ENCODE data around the gene TAS2R14.

Gene TAS2R14

GRCh38 chr12:10966314-10966713 is 27.3 kb upstream of the TAS2R14 start:
- no peak overlapping the region for H3K4me3 ChIP-seq (ENCODE audit: low read length)
- TF ChIP-seq CTCF (conservative IDR thresholded peaks at IDR 0.05; ENCODE audit: low read depth, low read length), result no peak
- no peak for DNase-seq (ENCODE audit: low read depth)

GRCh38 chr12:10965476-10965875 is 26.4 kb upstream of the TAS2R14 start:
- no peak for DNase-seq (ENCODE audit: low read depth)
- TF ChIP-seq CTCF (conservative IDR thresholded peaks at IDR 0.05; ENCODE audit: low read depth, low read length), result no peak
- H3K4me3 ChIP-seq (ENCODE audit: low read length), result no peak overlapping the region

- H3K4me3 ChIP-seq (ENCODE audit: low read length), result no peak overlapping the region
- DNase-seq (ENCODE audit: low read depth), result no peak
- no peak for TF ChIP-seq CTCF (conservative IDR thresholded peaks at IDR 0.05; ENCODE audit: low read depth, low read length)
Measured at GRCh38 chr12:10960211-10960610, 21.1 kb upstream of the TAS2R14 start.

DNA sequence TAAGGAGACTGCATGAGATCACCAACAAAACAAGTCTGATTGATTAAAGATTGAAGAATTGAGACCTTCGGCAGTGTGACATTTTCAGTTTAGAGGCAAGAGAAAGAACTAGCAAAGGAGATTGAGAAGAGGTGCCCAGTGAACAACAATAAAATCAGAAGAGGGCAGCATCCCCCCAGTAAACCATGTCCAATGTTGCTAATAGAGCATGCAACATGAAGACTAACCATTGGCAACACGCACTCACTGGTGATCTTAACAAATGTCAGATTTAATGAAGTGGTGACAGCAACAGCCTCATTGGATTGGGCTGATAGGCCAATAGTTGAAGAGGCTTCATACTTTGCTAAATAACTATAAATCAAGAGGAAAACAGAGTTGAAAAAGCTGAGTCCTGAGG is 20.7 kb upstream of the TAS2R14 start:
- no peak for TF ChIP-seq CTCF (conservative IDR thresholded peaks at IDR 0.05; ENCODE audit: low read depth, low read length)

DNA sequence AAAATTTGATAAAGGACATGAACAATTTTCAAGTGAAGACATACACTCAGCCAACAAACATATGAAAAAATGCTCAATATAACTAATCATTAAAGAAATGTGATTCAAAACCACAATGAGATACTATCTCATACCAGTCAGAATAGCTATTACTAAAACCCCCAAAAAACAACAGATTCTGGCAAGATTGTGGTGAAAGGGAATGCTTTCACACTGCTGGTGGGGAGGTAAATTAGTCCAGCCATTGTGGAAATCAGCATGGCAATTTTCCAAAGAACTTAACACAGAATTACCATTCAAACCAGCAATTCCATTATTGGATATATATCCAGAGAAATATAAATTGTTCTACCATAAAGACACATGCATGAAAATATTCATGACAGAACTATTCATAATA is 18.7 kb upstream of the TAS2R14 start:
- no peak for TF ChIP-seq CTCF (conservative IDR thresholded peaks at IDR 0.05; ENCODE audit: low read depth, low read length)
- H3K4me3 ChIP-seq (ENCODE audit: low read length), result no peak overlapping the region
- peak; percentile 7 for DNase-seq (ENCODE audit: low read depth)

More for the DNA sequence above, 20.7 kb upstream of the TAS2R14 start:
- no peak for DNase-seq (ENCODE audit: low read depth)
- H3K4me3 ChIP-seq (ENCODE audit: low read length), result no peak overlapping the region

- no peak for DNase-seq (ENCODE audit: low read depth)
- no peak for TF ChIP-seq CTCF (conservative IDR thresholded peaks at IDR 0.05; ENCODE audit: low read depth, low read length)
- H3K4me3 ChIP-seq (ENCODE audit: low read length), result no peak overlapping the region
Measured at GRCh38 chr12:10956085-10956484, 17.0 kb upstream of the TAS2R14 start.

- no peak for TF ChIP-seq CTCF (conservative IDR thresholded peaks at IDR 0.05; ENCODE audit: low read depth, low read length)
- no peak for DNase-seq (ENCODE audit: low read depth)
- no peak overlapping the region for H3K4me3 ChIP-seq (ENCODE audit: low read length)
Measured at GRCh38 chr12:10952645-10953044, 13.6 kb upstream of the TAS2R14 start.
